Measurements from ENCODE around the gene POLR2L.
A peak's percentile ranks its signal among the peaks of the same experiment; 100 is the strongest.

Gene POLR2L

DNA sequence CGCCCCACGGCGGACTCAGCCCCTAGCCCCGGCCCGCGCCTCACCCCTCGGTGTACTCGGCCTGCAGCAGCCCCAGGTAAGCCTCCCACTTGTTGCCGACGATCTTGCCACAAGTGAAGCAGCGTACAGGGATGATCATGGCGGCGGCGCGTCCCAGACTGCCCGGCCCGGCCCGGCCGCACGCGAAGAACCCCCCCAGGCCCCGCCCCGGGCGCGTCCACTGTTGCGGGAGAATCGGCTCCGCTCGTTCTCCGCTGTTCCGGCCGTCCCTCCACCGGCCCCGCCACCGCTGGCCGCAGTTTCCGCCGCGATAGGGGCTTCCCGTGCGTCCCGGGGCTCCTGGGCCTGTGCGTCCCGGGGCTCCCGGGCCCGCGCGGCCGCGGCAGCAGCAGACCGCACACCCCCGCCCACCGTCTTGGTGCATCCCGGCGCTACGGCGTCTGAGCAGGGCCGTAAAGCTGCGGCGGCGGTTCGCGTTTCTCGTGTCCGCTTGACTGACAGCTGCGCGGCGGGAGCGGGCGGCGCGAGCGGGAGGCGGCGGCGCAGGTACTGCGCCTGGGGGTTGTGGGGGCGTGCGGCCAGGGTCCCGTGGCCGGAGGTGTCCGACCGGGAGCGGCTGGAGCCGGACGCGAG is at the start of gene POLR2L, which contains the start of gene TSPAN4:
Gene POLR2L, minus strand, starts transcription at position 160 of the 633 bp plus-strand sequence. Its CDS starts 21 bp downstream, at position 139.
Gene TSPAN4, plus strand, starts transcription at position 483 of the 633 bp plus-strand sequence. CDS start 7,453 bp downstream, outside the sequence.
- peak; percentile 88 for DNase-seq

DNA sequence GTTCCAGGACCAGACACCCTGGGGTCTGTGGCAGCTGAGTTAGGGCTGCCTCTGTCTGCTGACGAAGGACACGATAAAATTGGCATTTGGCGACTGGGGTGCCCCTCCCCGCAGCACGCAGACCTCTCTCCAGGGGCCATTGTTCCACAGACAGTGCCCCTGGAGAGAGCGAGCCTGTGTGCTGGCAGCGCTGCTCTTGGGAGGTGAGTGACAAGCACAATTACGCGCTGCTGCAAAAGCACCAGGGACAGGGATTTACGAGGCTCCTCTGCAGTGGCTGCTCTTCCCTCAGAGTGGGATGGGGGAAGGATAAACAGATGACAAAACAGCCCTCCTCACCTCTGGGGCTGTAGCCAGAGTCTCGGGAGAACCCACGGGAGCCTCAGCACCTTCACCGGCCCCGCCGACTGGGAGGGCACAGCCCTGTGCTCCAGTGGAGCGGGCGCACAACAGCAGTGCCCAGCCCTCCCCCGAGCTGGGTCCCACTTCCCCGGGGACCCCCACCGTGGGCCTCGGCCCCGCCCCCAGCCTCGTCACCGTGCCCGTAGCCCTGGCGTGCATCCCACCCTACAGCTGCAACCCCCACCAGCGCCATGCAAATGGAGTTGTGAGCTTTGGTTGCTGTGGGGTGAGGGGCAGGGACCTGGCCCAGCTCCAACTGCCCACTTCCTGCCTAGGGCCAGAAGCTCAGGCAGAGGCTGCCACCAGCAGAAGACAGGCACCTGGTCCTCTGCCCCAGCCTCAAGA is 48.6 kb upstream of the POLR2L start:
- DNase-seq: no peak

- no peak for DNase-seq
Observed at GRCh38 chr11:889687-890475, 47.6 kb upstream of the POLR2L start.

DNA sequence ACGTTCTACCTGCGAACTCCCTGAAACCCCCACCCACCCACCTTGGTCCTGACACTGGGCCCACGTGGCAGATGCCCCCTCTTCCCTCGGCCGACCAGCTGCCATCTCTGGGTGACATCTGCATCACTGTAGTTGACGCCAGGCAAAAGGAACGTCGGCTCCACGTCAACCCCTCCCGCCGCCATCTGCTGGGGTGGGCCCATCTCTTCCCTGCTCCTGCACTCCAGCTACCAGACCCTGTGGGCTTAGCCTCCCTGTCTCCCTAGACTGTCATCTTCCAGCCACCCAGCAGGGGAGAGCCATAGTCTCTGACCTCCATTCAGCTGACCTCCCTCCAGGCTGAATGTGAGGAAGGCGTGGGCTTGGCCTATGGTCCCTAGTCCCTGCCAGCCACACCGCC is 46.9 kb upstream of the POLR2L start:
- no peak for DNase-seq

- no peak for DNase-seq
Observed at GRCh38 chr11:888310-889212, 46.2 kb upstream of the POLR2L start.

DNA sequence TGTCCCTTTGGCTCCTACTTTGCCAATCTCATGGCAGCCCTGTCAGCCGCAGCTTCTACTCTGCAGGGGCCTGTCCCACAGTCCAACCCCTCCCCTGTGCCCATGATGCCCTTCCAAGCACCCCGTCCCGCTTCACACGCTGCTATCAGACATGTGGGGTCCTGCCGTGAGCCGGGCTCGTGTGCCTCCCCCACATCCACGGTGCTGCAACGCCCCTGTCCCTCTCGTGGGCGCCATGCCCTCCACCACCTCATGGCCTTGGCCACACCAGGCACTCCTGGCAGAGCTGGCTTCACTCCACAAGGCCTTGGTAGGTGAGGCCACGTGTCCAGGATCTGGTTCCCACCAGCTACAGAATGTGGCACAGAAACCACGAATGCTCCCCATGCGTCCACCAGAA is 45.3 kb upstream of the POLR2L start:
- no peak for DNase-seq

DNA sequence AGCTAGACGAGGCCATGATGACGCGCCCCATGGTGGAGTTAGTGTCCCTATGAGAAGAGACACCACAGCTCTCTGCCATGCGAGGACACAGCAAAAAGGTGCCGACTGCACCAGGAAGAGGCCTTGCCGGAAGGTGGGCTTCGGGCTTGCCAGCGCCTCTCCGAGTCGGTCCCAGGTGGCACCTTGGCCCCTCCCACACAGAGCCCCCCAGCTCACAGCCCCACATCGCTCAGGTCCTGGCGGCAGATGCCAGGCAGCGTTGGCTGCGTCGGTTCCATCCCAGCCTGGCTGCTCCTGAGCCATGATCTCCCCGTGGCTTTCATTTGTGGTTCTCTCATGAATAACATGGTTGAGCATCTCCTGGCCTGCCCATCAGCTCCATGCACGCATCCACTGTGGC is 44.2 kb upstream of the POLR2L start:
- no peak for DNase-seq

GRCh38 chr11:884578-885070 is 42.3 kb upstream of the POLR2L start:
- no peak for DNase-seq

- DNase-seq: no peak
Observed at GRCh38 chr11:883527-883926, 41.2 kb upstream of the POLR2L start.

DNA sequence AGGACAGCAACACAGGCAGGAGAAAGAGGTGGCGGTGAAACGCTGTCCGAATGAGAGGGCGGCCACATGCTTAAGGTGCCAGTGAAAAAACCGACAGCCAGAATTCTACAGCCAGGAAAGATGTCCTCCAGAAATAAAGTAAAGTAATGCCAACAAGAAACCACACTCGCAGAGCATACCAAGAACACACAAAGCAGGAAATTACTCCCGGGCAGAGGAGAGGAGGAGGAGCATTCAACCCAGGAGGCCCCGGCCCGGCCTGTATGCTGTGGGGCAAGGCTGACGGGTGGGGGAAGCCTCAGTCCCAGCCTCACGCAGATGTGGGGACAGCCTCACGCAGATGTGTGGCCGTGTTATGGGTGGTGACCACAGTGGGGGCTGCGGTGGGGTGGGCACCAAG is 40.3 kb upstream of the POLR2L start:
- no peak for DNase-seq

GRCh38 chr11:880447-880846 is 38.1 kb upstream of the POLR2L start:
- no peak for DNase-seq

DNA sequence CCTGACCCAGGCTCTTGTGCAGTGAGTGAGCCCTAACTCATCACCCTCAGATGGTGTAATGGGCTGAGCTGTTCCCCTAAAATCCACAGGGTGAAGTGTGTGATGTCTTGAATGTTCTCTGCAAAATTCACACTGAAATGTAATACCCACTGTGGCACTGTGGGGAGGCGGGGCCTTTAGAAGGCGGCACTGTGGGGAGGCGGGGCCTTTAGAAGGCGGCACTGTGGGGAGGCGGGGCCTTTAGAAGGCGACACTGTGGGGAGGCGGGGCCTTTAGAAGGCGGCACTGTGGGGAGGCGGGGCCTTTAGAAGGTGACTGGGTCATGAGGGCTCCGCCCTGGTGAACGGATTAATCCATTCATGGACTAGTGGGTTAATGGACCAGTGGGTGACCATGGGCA is 35.2 kb upstream of the POLR2L start:
- DNase-seq: peak; percentile 37

DNA sequence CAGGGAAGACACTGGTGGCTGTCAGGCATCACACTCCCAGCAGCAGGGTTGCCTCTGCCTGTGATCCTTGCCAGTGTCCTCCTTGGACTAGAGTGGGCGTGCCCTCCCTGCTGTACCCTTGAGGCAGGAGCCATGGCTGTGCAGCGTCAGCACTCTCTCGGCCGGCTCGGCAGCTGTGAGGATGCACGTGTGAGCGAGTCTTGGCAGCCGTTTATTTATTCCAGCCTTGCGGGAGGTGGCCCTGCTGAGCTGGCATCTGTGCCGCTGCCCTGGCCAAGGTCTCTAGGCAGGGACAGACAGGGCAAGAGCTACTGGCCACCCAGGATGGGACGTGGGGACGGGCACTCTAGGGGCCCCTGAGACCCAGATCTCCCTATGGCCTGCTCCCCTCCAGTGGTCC is 34.2 kb upstream of the POLR2L start:
- DNase-seq: no peak

GRCh38 chr11:875769-876301 is 33.5 kb upstream of the POLR2L start:
- no peak for DNase-seq

GRCh38 chr11:875203-875602 is 32.9 kb upstream of the POLR2L start:
- no peak for DNase-seq

- no peak for DNase-seq
Observed at GRCh38 chr11:873706-874105, 31.4 kb upstream of the POLR2L start.

- DNase-seq: no peak
Observed at GRCh38 chr11:872799-873198, 30.5 kb upstream of the POLR2L start.

DNA sequence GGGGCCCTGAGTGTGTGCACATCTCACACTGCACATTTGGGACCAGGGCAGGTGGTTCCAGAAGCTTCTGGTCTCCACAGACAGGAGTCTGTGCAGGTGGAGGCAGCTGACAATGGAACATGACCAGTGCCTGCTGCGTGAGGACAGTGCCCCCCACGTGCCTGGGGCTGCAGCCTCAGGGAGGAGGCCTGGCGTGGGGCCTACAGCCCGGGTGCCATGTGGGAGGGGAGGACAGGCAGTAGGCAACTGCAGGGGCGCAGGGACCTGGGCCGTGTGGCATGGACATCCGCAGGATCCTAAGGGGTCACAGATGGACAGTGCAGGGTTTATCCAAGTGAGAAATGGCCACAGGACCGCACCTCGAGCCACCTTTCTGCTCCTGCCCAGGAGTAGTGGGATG is 29.1 kb upstream of the POLR2L start:
- DNase-seq: no peak

GRCh38 chr11:870418-870817 is 28.1 kb upstream of the POLR2L start:
- DNase-seq: no peak

DNA sequence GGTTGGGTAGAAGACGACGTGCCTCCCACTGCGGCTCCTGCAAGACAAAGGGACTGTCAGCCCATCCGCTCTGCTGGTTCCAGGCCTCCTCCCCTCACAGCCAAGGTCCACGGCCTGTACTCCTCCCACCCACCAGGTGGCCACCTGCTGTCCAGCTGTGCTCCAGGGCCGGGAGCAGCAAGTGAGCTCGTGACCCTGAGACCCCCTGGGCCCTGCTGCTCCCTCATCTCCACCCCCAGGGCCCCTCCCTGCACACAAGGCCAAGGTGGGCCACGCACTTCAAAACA is 27.7 kb upstream of the POLR2L start:
- DNase-seq: no peak

DNA sequence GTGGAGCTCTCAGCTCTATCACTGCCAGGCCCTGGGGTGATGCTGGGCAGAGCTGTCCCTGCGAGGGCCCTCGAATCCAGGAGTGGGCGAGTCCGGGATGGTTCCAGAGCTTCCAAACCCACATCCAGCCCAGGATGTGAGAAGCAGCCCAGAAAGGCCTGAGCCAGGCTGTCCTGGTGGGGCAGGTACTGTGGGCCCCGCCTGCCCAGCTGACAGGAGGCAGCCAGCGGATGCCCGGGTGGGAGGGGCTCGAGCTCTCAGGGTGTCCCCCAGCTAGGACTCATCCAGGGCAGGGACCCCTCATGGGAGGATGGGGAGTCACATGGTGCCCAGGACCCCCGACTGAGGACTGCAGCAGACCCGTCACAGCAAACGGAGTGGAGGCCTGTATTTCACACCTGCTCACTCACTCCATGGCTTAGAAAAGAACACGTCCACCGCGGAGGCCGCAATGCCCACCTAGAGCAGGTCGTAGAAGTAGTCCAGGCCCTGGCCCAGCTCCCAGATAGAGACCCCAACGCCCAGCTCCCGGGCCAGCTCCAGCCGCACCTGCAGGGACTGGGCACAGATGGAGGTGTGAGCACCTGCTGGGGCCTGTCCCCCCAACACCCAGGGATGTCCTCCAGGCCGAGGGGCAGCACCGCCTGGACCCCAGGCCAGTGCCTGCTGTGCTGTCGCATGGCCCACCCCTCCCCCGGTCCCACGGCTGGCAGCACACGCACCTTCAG is 27.2 kb upstream of the POLR2L start:
- no peak for DNase-seq

- no peak for DNase-seq
Observed at GRCh38 chr11:868802-869201, 26.5 kb upstream of the POLR2L start.

All from activated CD4-positive, alpha-beta T cell treated with anti-CD3 and anti-CD28 coated beads, Interleukin-2, amount 50 U/mL, for 16 hours (primary cell).